NOMO-1 treated with dmso at 0.1 percent for 144 hours (cell line): Measurements from ENCODE around the gene SWAP70.
"Not testable (repeated sequence)": the region's sequence is repeated elsewhere in the genome, so short reads cannot be mapped to it uniquely, and the experiment has no call there.

Experiments used
- DNase-seq: peaks from one replicate; lab custom pipeline; 2025; ENCODE audit not compliant: unreplicated experiment; lab: John Stamatoyannopoulos, UW

The SWAP70 gene

DNA sequence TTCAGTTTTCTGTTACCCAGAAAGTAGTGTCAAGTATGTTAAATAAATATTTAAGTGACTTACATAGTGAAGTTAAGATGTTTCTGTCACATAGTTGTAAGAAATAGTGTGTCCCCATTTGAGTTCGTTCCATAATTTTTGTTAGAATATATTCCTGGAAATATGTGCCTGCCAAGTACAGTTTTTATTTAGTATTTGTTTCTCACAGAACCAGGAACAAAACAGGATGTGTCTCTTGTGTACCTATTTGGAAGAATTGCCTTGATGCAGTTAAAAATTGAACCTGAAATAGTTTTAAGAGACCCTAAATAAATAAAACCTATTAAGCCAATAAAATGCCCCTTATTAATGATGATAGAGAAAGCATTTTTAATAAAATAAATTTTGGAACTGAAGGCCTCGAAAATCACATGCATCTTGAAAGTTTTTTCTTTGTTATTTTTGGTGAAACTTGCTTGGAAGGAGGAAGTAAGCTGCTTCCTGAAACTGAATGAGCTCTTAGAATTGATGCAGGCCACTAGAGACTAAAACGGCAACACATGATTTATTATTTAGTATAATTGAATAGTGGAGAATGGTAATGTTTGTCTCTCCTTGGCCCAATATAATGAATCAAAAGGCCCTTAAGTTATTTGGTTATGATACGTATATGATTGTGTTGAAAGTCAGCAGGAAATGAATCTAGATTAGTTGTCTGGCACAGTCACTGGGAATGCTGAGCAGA, 55.9 kb downstream of the SWAP70 start:
- DNase-seq = peak; percentile 74

DNA sequence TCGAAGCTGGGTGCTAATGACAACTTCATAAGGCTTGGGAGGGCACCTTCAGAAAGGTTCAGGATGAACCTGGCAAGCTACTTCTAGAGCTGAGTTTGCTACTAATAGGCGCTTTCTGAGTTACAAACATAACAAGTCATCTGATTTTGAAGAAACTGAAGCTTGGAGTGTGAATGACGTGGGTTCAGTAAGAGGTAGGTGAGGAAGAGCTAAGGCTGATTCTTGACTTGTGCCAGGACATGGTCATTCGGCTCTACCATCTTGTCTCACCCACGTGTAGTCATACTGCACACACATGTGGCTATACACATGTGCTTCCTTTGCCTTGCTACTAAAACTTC, 56.4 kb downstream of the SWAP70 start:
- no peak for DNase-seq

DNA sequence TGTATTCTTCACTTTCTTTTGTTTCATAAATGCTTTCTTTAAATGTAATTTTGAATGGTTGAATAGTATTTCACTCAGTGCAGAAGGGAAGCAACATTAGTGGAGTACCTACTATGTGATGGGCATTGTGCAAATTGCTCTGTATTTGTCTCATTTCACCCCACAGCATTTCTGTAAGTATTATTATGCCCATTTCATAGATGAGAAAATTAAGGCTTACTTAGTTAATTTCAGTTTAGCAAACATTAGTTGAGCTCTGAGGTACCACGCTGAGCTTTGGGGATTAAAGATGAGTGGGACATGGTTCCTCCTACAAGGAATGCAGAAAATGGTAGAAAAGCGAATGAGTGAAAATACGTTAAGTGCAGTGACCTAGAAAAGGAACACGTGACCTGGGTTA, 58.1 kb downstream of the SWAP70 start:
- no peak for DNase-seq

DNA sequence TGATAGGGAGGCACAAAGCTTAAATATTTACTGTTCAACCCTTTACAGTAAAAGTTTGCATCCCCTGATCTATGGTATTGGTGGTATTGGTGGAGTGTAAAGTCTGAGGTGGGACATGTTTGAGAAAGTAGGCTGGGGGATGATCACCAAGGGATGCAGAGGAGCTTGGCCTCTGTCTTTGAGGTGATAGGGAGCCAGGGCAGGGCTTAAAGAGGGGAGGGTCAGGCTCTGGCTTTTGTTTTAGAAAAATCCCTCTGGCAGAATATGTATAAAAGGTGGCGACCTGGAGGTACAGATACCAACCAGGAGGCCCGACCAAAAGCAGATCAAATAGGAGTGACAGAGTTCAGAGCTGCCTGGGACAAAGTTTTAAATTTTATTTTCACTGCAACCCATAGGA, 59.0 kb downstream of the SWAP70 start:
- no peak for DNase-seq

DNA sequence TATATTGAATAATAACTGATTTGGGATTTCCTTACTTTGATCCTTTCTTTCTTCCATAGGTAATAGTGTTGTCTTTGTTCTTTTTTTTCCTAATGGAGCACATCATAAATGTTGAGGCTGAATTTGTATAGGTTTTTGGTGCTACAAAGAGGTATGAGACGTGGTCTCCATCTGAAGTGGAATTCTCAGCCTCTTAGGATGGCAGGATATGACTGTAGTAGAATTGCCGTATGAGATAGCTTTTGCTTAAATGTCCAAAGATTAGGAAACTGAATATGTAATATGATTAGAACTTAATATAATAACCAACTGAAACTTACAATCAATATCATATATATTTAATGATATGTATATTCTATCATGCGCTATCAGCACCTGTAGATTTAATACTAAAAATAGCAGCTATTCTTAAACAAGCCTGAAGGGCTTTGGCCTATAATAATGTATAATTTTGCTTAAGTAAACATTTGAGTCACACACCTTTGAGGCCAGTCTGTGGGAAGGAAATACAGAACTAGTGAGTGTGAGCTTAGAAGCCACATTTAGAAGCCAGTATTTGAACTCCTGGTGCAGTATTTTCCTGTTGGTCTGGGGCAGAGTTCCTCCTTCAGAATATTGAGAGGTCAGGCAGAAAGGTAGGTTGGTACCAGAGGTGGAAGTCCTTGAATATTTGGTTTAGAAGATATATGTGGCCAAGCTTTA, 62.6 kb downstream of the SWAP70 start:
- no peak for DNase-seq

DNA sequence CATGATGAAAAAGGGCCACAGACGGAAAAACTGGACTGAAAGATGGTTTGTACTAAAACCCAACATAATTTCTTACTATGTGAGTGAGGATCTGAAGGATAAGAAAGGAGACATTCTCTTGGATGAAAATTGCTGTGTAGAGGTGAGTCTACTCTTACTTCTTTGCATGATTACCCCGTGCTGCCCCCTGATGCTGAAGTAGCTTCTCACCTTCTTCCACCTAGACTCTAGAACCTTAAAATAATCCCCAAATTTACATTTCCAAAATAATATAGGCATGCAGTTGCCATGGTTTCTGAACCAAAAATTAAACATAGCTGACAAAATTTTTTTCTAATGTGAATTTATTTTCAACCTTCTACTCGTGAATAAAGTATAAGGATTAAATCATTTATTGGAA, 64.2 kb downstream of the SWAP70 start:
- DNase-seq = no peak

DNA sequence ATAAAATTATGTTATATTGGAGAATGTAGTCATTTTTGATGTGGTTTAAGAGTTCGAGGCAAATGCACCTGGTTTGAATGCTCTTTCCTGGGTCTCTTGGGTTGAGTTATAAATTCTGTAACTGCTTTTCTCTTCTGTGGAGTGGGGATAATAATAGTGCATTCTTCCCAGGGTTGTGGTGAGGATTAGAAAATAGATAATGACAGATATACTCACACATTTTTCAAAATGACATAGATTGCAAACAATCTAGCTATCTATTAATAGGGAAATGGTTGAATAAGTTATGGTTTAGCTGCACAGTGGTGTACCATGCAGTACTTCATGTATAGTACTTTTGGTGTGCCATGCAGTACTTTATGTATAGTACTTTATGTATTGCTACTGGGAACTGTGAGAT, 67.4 kb downstream of the SWAP70 start:
- no peak for DNase-seq

DNA sequence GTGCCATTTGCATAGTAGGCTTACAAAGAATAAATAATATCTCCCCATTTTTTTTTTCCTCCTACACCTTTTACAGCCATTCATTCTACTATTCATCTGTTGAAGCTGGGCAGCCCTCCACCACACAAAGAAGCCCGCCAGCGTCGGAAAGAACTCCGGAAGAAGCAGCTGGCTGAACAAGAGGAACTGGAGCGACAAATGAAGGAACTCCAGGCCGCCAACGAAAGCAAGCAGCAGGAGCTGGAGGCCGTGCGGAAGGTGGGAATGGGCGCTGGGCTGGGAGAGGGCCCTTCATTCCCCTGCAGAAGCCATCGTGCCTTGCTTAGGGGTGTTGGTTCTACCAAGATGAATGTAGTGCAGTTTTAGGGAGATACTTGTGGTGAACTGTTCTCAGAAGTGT, 68.6 kb downstream of the SWAP70 start:
- no peak for DNase-seq

DNA sequence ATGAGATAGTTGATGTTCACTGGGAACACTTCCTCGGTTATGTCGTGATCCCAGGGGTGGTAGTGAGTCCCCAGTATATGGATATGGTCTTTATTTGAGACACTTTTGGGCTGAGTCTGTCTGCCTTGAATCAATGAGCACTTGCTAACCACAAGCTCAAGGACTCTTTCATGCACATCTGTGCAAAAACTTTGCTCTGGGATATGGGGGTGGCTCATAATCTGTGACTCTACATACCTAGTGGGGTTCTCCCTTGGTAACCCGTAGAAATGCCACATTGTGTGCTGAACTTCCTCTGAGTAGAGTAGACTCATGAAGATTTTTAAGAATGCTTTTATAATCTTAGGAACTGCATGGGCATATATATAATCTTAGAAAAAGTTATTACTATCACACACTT, 69.3 kb downstream of the SWAP70 start:
- no peak for DNase-seq

DNA sequence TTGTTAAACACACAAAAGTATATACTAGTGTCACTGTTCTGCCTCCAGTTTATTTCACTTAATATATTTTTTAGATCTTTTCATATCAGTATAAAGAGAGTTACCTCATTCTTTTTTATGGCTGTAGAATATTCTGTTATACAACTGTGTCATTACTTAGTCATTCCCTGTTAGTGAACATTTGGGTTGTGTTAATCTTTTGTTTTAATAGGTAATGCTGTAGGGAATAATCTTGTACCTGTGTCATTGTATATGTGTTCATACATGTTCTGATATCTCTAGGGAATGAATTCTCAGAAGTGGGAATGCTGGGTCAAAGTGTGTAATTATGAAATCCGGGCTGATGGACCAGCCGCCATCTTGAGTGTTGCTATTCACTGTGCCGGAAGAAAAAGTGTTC, 71.4 kb downstream of the SWAP70 start:
- no peak for DNase-seq

DNA sequence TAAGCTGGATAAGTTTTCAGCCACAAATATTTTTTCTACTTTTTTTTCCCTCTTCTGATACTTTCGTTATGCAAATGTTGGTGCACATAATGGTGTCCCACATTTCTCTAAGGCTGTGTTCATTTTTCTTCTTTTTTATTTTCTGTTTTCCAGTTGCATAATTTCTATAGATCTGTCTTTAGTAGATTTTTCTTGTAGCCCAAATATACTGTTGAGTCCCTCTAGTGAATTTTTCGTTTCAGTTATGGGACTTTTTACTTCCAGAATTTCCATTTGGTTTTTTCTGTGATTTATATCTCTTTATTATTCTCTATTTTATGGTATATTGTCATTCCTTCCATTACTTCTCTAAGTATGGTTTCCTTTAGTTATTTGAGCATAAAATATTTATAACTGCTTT, 72.0 kb downstream of the SWAP70 start:
- DNase-seq = no peak

DNA sequence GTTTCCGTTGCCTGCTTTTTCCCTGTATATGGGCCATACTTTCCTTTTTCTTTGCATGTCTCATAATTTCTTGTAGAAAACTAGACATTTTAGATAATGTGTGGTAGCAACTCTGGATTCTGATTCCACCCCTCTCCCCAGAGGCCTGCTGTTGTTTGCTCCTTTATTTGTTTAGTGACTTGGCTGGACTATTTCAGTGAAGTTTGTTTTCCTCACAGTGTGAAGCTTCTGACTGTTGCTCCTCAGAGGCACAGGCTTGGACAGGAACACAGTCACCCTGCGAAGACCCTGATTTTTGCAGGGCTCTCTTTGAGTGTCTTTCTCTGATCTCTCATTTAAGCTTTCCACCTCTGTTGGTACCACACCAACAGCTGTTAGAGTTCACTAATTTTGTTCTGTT, 72.5 kb downstream of the SWAP70 start:
- DNase-seq = no peak

DNA sequence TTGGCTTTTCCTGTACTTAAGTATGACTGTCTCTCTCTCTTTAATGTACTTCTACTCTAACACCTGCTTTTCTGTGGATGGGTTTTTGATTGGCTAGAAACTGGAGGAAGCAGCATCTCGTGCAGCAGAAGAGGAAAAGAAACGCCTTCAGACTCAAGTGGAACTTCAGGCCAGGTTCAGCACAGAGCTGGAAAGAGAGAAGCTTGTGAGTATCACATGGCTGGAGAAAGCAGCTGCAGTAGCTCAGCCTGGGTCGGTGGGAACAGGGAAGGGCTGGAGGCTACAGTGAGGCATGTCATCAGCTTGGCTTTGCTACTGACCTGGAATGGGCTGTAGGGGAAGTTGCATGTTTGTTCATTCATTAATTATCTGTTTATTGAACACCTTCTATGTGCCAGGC, 74.2 kb downstream of the SWAP70 start:
- no peak for DNase-seq

DNA sequence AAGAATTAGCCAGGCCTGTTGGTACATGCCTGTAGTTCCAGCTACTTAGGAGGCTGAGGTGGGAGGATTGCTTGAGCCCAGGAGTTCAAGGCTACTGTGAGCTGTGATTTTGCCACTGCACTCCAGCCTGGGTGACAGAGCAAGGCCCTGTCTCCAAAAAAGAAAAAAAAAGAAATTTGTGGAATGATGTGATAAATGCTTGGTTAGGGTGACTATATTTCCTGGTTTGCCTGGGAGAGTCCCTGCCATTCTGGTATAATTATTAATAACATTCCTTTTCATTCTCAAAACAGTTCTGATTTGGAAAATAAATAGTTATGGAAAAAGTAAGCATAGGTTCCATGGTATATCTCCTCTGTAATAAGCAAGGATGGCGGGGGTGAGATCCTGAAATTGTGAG, 74.8 kb downstream of the SWAP70 start:
- DNase-seq = no peak

DNA sequence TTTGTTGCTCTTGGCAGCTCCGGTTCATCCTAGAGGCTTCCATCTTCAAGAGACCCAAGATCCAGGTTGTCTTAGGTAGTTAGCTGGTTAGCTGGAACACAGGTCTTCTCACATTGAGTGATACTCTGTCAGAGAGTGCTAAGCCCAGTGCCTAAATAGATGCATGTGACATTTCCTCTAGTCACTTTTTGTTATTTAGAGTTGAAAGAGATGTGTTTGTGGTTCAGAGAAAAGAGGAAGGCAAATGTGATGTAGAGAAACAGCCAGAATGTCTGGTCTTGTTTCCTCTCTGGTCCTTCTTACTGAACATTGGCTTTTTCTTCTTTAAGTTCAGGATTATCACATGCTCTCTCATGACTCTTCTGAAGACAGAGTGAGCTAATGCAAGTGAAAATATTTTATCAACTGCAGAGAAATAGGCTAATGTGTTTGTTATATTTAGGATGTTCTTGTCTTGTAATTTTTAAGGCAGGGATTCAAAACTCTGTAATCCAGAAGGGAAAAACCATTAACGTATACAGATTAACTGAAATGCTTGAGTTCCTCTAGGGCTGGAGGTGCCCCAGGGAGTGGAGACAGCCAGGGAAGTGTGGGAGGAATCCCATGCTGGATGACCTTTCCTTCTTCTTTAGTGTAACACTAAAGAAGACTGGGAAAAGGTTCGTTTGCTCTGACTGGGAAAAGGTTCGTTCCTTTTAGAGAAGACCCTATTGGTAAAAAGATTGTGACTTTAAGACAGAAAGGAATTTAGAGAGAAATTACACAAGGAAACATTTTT, 75.4 kb downstream of the SWAP70 start:
- no peak for DNase-seq

DNA sequence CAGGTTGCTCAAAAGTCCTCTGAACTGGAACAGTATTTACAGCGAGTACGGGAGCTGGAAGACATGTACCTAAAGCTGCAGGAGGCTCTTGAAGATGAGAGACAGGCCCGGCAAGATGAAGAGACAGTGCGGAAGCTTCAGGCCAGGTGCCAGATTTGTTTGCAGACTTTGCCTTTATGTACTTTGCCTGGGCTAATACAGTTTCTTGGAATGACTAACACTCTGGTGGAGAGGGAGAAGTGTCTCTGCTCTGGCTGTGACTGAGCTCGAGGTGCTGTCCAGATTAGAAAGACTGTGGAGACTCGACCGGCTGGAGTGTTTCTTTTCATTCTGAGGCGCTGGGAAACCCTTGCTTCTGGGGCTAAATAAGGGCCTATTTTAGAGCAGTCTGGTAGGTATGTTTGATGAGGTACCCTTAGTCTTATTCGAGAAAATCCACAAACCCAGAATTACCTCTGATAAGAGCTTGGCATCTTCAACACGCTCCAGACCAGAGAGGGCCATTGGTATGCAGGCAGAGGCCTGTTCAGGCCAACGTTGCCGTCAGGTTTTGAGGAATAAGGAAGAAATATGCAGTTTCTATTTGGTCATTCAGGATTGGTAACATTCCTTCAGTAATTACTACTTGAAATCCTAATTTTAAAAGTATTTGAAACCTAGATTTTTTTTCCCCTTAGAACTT, 76.5 kb downstream of the SWAP70 start:
- no peak for DNase-seq

DNA sequence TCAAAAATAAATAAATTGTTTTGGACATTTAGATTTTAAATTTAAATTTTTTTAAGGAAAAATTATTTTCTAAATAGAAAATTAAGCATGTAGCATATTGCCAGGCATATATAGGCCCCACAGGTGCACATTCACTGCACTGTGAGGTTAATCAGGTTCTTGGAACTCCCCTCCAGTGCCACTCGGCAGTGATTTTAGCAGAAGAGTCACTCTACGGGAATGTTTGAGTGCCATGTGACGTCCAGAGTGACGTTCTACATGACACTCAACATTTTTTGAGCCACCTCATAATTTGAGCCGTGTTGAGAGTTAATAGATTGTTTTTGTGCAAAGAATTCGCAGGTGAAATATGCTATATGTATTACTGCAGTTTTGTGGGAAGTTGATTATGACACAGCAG, 77.4 kb downstream of the SWAP70 start:
- DNase-seq = no peak

DNA sequence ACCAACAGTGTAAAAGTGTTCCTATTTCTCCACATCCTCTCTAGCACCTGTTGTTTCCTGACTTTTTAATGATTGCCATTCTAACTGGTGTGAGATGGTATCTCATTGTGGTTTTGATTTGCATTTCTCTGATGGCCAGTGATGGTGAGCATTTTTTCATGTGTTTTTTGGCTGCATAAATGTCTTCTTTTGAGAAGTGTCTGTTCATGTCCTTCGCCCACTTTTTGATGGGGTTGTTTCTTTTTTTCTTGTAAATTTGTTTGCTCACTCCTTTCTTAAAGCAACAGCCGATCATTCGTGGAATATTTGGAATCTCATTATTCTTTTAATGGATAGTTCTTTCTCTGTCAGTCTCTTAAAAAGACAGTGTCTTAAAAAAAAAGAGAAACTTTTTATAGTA, 79.6 kb downstream of the SWAP70 start:
- not testable (repeated sequence) for DNase-seq

DNA sequence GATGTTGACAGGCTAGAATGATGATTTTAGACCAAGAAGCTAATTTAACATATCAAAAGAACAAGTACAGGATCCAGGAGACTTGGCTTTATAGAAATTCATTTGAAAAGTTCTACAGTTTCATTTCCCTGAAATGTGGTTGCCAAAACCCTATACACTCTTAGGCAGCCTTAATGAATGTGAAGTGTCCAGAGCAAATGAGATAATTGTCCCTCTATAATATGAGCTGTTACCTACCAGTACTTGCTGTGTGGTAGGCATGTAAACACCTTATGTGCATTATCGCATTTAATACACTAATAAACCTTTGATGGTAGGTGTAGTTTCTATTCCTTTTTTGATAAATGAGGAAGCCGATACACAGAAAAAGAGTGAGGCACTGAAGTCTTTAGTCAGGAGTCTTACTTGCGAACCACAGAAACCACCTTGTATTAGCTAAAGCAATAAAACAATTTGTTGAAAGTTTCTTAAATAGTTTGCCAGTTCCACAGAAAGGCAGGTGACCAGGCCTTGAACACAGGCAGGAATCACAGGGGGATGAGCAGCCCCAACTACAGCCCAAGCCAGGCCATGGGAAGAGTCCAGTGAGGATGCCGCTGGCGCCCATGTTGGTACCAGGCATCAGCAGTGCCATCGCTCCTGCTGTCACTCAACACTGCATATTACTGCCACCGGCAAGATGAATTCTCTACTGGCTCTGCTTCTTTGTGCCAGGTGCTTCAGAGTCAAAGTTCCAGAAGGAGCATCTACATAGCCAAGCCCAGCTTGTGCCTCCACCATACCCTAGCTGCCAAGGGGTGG, 81.7 kb downstream of the SWAP70 start:
- DNase-seq = peak; percentile 38

DNA sequence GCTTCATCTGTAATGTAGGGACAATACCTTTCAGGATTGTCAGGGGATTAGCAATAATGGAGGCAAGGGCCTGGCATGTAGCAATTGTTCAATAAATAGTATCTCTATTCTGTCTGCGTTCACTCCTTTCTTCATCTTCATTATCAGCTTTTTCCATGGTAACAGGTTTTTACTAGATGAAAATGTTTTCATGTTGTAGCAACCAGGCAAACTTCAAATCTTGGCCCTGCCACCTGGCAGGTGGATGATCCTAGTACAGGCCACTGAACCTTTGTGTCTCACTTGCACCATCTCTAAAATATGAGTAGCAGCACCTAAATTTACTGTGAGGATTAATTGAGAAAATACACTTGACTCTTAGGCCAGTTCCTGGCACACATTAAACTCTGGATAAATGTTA, 83.4 kb downstream of the SWAP70 start:
- DNase-seq = no peak

DNA sequence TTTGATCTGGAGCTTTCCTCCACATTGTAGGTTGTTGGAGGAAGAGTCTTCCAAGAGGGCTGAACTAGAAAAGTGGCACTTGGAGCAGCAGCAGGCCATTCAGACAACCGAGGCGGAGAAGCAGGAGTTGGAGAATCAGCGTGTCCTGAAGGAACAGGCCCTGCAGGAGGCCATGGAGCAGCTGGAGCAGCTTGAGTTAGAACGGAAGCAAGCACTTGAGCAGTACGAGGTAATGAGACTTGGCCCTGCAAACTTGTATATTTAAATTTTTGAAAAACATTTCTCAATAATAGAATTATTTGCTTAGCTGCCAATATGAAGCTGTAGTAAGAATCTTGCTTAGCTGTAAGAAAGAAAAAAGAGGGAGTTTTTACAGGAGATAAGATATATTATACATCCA, 84.0 kb downstream of the SWAP70 start:
- DNase-seq = no peak
